Measurements from ENCODE around the gene CTSS.

DNA sequence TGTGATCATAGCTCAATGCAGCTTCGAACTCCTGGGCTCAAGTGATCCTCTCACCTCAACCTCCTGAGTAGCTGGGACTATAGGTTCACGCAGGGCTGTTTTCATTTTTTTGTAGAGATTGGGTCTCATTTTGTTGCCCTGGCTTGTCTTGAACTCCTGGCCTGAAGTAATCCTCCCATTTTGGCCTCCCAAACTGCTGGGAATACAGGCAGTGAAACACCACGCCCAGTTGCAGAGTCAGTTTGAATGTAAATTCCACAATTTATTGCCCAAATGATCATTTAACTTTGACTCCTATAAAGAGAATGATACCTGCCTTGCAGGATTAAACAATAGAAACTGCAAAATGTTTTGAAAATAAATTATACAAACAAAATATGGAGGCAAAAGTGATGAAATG lies 79.3 kb downstream of the CTSS start:
- TF ChIP-seq, protein P1, sequence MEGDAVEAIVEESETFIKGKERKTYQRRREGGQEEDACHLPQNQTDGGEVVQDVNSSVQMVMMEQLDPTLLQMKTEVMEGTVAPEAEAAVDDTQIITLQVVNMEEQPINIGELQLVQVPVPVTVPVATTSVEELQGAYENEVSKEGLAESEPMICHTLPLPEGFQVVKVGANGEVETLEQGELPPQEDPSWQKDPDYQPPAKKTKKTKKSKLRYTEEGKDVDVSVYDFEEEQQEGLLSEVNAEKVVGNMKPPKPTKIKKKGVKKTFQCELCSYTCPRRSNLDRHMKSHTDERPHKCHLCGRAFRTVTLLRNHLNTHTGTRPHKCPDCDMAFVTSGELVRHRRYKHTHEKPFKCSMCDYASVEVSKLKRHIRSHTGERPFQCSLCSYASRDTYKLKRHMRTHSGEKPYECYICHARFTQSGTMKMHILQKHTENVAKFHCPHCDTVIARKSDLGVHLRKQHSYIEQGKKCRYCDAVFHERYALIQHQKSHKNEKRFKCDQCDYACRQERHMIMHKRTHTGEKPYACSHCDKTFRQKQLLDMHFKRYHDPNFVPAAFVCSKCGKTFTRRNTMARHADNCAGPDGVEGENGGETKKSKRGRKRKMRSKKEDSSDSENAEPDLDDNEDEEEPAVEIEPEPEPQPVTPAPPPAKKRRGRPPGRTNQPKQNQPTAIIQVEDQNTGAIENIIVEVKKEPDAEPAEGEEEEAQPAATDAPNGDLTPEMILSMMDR (IDR thresholded peaks at IDR 0.05 in 8 of 11, conservative IDR thresholded peaks at IDR 0.05 in 3 of 11), result no peak
- TF ChIP-seq POLR2A (IDR thresholded peaks at IDR 0.05), result no peak
- TF ChIP-seq POLR2AphosphoS5 (IDR thresholded peaks at IDR 0.05), result no peak
